GM12801 (cell line): Measurements from ENCODE around the gene PEAK1.

ENCODE experiments used
- TF ChIP-seq, protein P1 (sequence below): IDR thresholded peaks from one replicate; pipeline ENCODE4 v1.5.1; 2011; ENCODE audit warnings: control low read depth; ENCODE audit not compliant: insufficient read length; ENCODE audit errors: extremely low read depth

The PEAK1 gene

DNA sequence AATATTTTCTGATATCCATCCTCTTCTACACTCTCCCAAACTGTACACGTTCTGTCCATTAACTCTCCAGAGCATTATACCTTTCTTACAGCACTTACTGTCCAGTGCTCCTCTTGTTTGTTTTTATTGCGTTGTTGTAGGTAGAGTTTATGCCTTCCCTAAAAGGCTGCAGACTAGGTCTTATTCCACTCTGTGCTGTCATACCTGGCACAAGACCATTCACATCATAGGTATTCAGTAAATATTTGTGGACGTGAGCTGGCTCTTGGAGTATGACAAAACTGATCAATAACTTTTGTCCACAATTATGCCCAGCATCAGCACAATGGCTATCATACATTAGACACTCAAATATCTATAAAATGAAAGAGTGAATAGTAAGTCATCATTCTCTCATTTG lies 5.2 kb upstream of the PEAK1 start:
- TF ChIP-seq, protein P1, sequence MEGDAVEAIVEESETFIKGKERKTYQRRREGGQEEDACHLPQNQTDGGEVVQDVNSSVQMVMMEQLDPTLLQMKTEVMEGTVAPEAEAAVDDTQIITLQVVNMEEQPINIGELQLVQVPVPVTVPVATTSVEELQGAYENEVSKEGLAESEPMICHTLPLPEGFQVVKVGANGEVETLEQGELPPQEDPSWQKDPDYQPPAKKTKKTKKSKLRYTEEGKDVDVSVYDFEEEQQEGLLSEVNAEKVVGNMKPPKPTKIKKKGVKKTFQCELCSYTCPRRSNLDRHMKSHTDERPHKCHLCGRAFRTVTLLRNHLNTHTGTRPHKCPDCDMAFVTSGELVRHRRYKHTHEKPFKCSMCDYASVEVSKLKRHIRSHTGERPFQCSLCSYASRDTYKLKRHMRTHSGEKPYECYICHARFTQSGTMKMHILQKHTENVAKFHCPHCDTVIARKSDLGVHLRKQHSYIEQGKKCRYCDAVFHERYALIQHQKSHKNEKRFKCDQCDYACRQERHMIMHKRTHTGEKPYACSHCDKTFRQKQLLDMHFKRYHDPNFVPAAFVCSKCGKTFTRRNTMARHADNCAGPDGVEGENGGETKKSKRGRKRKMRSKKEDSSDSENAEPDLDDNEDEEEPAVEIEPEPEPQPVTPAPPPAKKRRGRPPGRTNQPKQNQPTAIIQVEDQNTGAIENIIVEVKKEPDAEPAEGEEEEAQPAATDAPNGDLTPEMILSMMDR, result no peak

DNA sequence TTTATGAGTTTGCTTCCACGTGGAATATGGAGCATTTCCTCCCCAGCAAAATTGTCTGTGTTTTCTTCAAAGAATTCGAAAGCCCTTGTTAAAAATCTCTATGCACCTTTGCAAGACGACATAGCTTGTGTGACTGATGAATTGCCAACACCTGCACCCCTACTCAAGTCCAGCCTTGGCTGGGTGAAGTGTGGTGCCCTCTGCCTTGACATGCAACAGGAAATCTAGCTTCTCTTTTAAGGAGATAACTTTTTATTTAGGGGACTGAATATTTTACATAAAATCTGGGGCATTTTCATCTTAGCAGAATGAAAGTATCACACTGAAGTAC lies 1.4 kb upstream of the PEAK1 start:
- TF ChIP-seq, protein P1, result no peak

DNA sequence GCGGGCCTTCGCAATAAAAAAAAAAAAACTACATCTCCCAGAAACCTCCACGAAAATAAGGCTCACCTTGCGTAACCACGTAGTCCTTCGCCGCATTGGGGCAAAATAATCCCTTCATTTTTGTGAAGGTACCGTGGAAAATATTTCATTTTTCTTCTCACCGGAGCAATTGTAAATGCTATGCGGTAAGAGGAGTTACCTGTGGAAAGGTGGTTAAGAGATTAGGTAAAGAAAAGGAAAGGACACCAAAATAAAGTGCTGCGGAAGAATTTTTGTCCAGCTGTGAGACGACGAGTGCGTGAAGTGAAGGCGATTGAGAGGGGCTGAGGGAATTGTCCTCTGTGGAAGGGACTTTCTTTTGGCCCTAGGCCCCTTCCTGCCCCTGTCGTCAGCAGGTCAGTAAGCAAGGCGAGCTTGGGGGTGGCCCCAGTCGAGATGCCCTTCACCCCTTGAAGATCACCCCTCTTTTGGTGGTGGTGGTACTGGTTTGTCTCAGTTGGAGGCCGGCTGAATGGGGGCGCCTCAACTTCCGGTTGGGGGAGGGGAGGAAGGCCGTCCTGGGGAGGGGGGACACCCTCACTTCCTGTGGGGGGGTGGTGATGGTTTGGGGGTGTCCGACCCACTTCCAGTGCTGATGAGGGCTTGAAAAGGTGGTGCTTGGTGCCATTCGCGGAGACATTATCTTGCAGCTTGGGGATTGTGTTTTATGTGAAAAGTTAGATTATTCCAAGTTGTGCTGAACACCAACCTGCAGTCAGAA lies 886 bp upstream of the PEAK1 start, which contains the start of gene HMG20A:
TSS of gene HMG20A (plus strand) at position 279 of the 760 bp plus-strand sequence. CDS start 37,520 bp downstream, outside the sequence.
- TF ChIP-seq, protein P1, result no peak

DNA sequence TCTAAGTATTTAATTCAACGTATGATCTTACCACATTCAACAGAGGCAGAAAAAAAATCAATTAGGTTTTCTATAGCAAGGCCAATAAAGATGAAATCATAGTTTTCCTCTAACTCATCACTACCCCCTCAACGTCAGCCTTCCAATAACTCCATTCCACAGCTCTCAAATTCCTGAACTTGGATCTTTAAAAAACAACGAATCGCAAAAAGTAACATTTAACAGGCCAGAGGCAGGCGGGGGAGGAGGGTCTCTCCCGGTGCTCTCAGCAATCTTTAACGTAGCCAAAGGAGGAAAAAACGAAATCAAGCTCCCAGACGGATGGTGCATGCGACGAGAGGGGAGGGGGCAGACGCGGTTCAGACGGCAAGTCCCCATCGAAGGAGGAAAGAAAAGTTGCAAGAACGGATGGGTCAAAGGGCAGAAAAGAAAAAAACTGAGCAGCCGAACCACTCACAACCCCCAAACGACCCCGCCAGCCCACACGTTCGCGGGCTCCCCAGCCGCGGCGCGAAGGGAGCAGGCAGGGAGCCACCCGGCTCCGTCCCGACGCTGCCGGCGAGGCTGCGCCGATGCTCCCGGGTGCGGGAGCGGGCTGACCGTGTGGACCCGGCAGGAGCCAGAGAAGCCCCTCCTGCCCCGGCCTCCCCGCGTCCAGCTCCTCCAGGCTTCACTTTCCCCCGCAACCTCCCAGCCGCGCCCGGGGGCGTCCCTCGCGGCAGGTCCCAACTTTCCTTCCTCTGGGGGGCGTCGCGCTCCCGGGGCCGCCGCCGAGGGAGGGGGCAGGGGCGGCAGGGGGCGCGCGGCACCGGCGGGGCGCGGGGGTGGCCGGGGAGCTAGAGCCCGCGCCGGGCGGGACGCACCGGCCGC lies 703 bp downstream of the PEAK1 start:
- TF ChIP-seq, protein P1, result no peak

DNA sequence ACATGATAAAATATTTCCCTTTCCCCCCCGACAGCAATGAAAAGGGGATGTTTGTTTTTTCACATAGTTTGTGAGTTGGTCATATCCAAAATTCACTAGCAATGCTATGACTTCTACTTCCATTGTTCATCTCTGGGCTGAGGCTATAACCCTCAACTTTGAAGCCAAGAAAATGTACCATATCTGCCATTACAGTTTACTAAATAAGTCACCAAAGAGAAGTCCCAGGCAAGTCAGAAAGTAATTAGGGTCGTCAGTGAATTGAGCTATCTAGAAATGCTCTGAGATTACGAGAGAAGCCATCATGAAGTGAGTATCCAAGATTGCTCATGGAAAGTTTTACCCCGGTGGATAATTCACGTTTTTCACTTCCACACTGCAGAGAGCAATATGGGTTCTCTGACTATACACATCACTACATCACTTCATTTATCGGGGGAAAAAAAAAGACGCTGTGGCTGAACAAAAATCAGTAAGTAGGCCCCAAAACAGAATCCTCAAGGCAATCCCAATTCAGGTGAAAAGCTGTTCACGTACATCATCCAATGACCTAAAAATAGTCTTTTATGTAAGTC lies 1.4 kb downstream of the PEAK1 start:
- TF ChIP-seq, protein P1, result no peak

DNA sequence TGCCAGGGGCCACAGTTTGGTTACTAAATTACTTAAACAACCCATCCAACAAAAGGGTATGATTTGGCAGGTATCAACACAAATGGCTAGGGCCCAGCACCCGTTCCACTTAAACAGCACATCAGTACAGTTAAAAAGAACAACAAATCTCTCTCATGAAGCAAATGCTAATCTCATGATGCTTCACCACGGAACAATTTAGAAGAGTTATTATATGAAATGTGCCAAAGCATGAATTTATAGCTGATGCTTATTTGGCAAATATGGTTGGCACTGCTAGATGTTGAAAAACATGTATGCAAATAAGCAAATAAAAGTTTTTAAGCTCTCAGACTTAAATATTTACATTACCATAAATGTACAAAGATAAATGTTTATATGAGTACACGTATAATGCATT lies 2.3 kb downstream of the PEAK1 start:
- TF ChIP-seq, protein P1, result no peak

DNA sequence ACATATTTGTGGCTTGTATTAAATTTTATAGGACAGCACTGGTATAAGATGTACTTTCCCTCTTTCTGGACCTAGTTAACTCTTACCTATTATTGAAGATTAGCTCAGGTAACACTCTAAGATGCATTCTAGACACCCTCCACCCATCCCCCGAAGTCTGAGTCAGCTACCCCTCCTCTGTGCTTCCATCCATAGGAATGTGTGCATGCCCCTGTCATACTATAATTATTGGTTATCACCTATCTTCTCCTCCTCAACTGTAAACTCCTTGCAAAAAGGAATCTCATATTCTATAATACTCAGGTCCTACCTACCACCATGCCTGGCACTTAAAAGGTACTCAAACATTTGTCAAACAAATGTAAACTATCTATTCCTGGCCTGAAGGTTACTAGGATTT lies 3.0 kb downstream of the PEAK1 start:
- TF ChIP-seq, protein P1, result no peak
